Sigmoid colon (tissue), 4 donors: ENCODE measurements around the gene CYP3A7.

ENCODE experiments used
- CTCF ChIP-seq, 4 experiments: fragments of 450-650 bp in 3 of 4; fragments of 200-600 bp in 1 of 4; IDR thresholded peaks; one replicate each; pipeline ENCODE4 v1.5.1; 2016 to 2019; ENCODE audit warnings: antibody characterized with exemption in 4 of 4, mild to moderate bottlenecking in 3 of 4, moderate library complexity in 2 of 4
- EP300 ChIP-seq, 4 donors: sonication (generic); formaldehyde crosslinking; IDR thresholded peaks; one replicate each; pipeline ENCODE4 v1.6.1; 2017; ENCODE audit warnings: antibody characterized with exemption in 4 of 4
- POLR2A ChIP-seq, 2 donors: fragments of 450-650 bp; IDR thresholded peaks; one replicate each; pipeline ENCODE4 v1.6.1; 2016; ENCODE audit warnings: antibody characterized with exemption in 2 of 2, mild to moderate bottlenecking in 2 of 2, moderate library complexity in 2 of 2
- POLR2AphosphoS5 ChIP-seq, 4 donors: sonication (generic); formaldehyde crosslinking; IDR thresholded peaks; one replicate each; pipeline ENCODE4 v1.6.1; 2017; ENCODE audit warnings: antibody characterized with exemption in 4 of 4

GRCh38 chr7:99739699-99740572 is 4.9 kb upstream of the CYP3A7 start:
- TF ChIP-seq POLR2A (IDR thresholded peaks at IDR 0.05) (no peak), CTCF (IDR thresholded peaks at IDR 0.05) (no peak), POLR2AphosphoS5 (IDR thresholded peaks at IDR 0.05) (no peak), EP300 (IDR thresholded peaks at IDR 0.05) (no peak)
